Fibroblast of the aortic adventitia (primary cell): ENCODE measurements around the gene IL33. TPM values are rescaled to one million over a fixed set of nuclear protein-coding genes. Genes with fewer than 3 reads are reported as not detected.

Experiments used
- DNase-seq: peaks from one replicate; pipeline ENCODE4 v3.0.0-alpha.2; 2010; ENCODE audit warnings: low read depth
- H3K4me3 ChIP-seq: 2 replicates; pipeline ENCODE4 v1.5.1; 2011; ENCODE audit warnings: low read depth, mild to moderate bottlenecking, control low read depth, low read length, moderate library complexity
- CTCF ChIP-seq: IDR thresholded peaks from 2 replicates; pipeline ENCODE4 v1.5.1; 2011; ENCODE audit warnings: mild to moderate bottlenecking, low read length, control low read depth, inconsistent platforms; ENCODE audit not compliant: insufficient read depth
- total RNA-seq: library from RNA; depleted of rRNA; stranded (reverse); fragments of >200 nt; gene quantifications from 2 replicates; pipeline ENCODE4 v1.2.3, GENCODE V29; 2012; ENCODE audit warnings: low replicate concordance

The IL33 gene
- total RNA-seq, 1 donor = 215 TPM

- H3K4me3 ChIP-seq = no peak overlapping the region
- DNase-seq = no peak
- TF ChIP-seq CTCF = no peak
Measured at GRCh38 chr9:6198251-6198650, 17.4 kb upstream of the IL33 start.

GRCh38 chr9:6199596-6199995 is 16.0 kb upstream of the IL33 start:
- no peak for TF ChIP-seq CTCF
- H3K4me3 ChIP-seq = no peak overlapping the region
- no peak for DNase-seq

GRCh38 chr9:6200761-6201160 is 14.8 kb upstream of the IL33 start:
- TF ChIP-seq CTCF = no peak
- H3K4me3 ChIP-seq = no peak overlapping the region
- no peak for DNase-seq

GRCh38 chr9:6209966-6210365 is 5.6 kb upstream of the IL33 start:
- TF ChIP-seq CTCF = no peak
- no peak overlapping the region for H3K4me3 ChIP-seq
- no peak for DNase-seq

DNA sequence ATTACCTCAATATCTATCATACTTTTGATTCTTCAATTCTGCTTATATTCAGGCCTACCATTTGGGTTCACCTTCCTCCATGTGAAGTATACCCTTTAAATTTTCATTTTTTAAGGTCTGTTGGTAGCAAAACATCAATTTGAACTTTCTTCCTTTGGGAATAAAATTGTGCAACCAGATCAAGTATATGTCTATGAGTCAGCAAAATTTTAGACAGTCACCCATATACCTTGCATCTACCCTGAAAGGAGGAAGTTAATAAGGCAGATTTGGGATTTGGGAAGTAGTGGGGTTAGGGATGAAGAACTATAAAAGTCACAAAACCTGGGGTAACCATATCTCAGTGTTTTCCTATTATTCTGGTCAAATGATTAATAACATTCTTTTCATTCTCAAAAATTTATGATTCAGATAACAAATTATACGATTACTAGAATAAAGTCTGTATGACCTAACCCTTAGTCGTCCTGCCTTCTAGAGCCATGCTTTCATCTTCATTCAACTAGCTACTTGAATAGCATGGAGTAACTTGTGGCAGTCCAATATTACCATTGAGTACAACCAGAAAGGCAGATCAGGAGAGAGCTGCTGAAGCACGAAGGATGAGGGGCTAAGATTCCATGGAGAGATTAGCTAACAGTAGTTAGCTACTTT is 2.8 kb upstream of the IL33 start:
- DNase-seq = peak; percentile 53
- TF ChIP-seq CTCF = no peak
- H3K4me3 ChIP-seq = no peak overlapping the region

- H3K4me3 ChIP-seq = no peak overlapping the region
- no peak for TF ChIP-seq CTCF
- DNase-seq = peak; percentile 78
Measured at GRCh38 chr9:6214434-6214833, 1.2 kb upstream of the IL33 start.

GRCh38 chr9:6214903-6215302 is 704 bp upstream of the IL33 start:
- no peak for TF ChIP-seq CTCF
- DNase-seq = peak; percentile 89
- no peak overlapping the region for H3K4me3 ChIP-seq
